Neural crest cell (in vitro differentiated cells): Measurements from ENCODE around the gene GABBR2. TPM values are rescaled to one million over a fixed set of nuclear protein-coding genes. Genes with fewer than 3 reads are reported as not detected.

Source experiments
- DNase-seq: peaks from one replicate; pipeline ENCODE4 v3.0.0; 2021; ENCODE audit warnings: low read depth, mixed read lengths, low spot score
- H3K27ac Mint-ChIP-seq: one replicate; pipeline ENCODE4 v1.8.0; 2021; ENCODE audit warnings: mild to moderate bottlenecking, mixed read lengths; ENCODE audit not compliant: unreplicated experiment
- H3K27me3 Mint-ChIP-seq: 2 replicates; pipeline ENCODE4 v1.8.0; 2021; ENCODE audit warnings: low read depth, mild to moderate bottlenecking, mixed read lengths
- H3K36me3 Mint-ChIP-seq: 2 replicates; pipeline ENCODE4 v1.8.0; 2021; ENCODE audit warnings: low read depth, mild to moderate bottlenecking, mixed read lengths
- H3K4me1 Mint-ChIP-seq: 2 replicates; pipeline ENCODE4 v1.8.0; 2021; ENCODE audit warnings: mixed read lengths
- H3K4me3 Mint-ChIP-seq: one replicate; pipeline ENCODE4 v1.8.0; 2021; ENCODE audit warnings: mild to moderate bottlenecking, mixed read lengths
- H3K9me3 Mint-ChIP-seq: 2 replicates; pipeline ENCODE4 v1.8.0; 2021; ENCODE audit warnings: mixed read lengths
- CTCF ChIP-seq: fragments of 200-600 bp; sonication (generic); conservative IDR thresholded peaks from 2 replicates; pipeline ENCODE4 v1.5.0; 2021; ENCODE audit warnings: antibody characterized with exemption, mild to moderate bottlenecking
- total RNA-seq: library from RNA; stranded (reverse); gene quantifications from 2 replicates; pipeline ENCODE4 v1.2.1, GENCODE V29; 2021

Gene GABBR2
- total RNA-seq, 1 donor from 2014 or later = 0.84 TPM

DNA sequence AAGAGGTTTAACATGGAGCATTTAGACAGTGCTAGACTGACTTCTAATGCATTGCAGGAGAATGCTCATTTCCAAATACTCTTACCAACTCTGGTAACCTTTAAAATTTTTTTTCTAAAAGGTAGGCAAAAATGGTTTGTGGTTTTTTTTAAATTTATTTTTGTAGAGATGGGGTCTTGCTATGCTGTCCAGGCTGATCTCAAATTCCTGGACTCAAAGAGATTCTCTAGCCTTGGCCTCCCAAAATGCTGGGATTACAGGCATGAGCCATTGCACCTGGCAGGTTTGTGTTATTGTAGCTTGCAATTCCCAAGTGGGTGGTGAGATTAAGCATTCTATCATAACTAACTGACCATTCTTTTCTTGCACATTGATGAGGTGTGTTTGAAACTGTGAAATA lies 410.3 kb downstream of the GABBR2 start:
- H3K27ac Mint-ChIP-seq = no peak overlapping the region
- TF ChIP-seq CTCF = no peak
- H3K36me3 Mint-ChIP-seq = no peaks in the 10 kb centered on the region
- peaks cover 11% of the 10 kb centered on the region for H3K27me3 Mint-ChIP-seq
- no peak for DNase-seq
- H3K9me3 Mint-ChIP-seq = no peaks in the 10 kb centered on the region
- H3K4me1 Mint-ChIP-seq = peaks cover 7% of the 10 kb centered on the region
- no peak overlapping the region for H3K4me3 Mint-ChIP-seq

DNA sequence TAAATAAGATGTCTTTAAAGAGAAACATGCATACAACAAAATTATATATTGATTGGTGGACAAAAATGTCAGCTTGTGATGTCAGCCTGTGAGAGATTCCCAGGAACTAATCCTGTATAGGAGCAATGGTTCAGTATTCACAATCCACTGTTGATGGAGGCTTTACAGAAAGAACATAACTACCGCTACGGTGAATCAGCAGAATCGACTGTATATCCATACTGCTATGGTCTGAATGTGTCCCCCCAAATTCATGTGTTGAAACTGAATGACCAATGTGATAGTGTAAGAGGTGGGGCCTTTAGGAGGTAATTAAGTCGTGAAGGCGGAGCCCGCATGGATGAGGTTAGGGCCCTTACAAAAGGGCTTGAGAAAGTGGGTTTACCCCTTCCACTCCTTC lies 412.9 kb downstream of the GABBR2 start:
- Mint-ChIP-seq H3K4me1 (no peaks in the 10 kb centered on the region), H3K36me3 (no peaks in the 10 kb centered on the region), H3K27ac (no peak overlapping the region), H3K9me3 (no peaks in the 10 kb centered on the region), H3K4me3 (no peak overlapping the region), H3K27me3 (peaks cover 32% of the 10 kb centered on the region)
- no peak for DNase-seq
- no peak for TF ChIP-seq CTCF

DNA sequence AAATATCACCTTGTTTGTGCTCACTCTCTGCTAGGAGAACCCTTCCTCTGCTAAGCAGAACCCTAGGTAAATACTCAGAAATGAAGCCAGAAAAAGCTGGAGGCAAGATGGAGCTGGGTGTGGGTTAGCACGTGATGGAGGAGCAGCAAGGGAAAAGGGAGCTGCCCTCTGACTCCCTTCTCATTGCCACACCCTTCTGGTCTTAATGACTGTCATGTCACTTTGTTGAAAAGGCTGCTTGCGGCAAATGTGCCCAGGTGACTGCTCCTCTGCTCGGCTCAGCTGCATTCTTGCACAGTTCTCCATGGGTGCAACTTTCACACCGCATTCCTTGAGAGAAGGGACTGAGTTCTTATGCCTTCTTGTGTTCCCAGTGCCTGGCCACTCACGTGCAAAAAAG lies 416.9 kb downstream of the GABBR2 start:
- Mint-ChIP-seq H3K9me3 (no peaks in the 10 kb centered on the region), H3K36me3 (no peaks in the 10 kb centered on the region), H3K27ac (no peak overlapping the region), H3K4me3 (no peak overlapping the region), H3K27me3 (peaks cover 39% of the 10 kb centered on the region), H3K4me1 (peaks cover 27% of the 10 kb centered on the region)
- DNase-seq = no peak
- no peak for TF ChIP-seq CTCF

DNA sequence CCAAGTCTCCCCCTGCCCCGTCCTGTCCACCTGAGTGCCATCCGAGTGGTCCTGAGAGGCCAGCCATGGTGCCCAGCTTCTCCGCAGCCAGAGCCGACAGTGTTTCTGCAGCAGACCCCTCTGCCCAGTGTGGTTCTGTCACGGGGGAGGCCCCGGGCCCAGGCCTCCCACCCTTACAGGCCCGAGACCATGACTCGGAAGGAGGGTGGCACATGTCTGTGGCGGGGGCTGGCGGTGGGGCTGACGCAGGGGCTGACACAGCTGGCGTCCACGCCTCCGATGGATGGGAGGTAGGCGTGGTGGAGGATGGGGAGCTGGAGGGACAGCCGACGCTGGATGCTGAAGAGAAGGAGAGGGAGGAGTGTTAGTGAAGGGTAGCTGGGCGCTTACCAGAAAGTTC lies 418.3 kb downstream of the GABBR2 start:
- peaks cover 39% of the 10 kb centered on the region for H3K27me3 Mint-ChIP-seq

GRCh38 chr9:98289614-98290201 lies 419.0 kb downstream of the GABBR2 start:
- H3K27ac Mint-ChIP-seq = no peak overlapping the region
- H3K27me3 Mint-ChIP-seq = peaks cover 37% of the 10 kb centered on the region
- no peak overlapping the region for H3K4me3 Mint-ChIP-seq
- H3K4me1 Mint-ChIP-seq = peaks cover 27% of the 10 kb centered on the region
- peak; percentile 15 for DNase-seq
- H3K36me3 Mint-ChIP-seq = no peaks in the 10 kb centered on the region
- no peak for TF ChIP-seq CTCF
- H3K9me3 Mint-ChIP-seq = no peaks in the 10 kb centered on the region

More for the DNA sequence above, 418.3 kb downstream of the GABBR2 start:
- H3K27ac Mint-ChIP-seq = no peak overlapping the region
- H3K36me3 Mint-ChIP-seq = no peaks in the 10 kb centered on the region
- TF ChIP-seq CTCF = no peak
- no peaks in the 10 kb centered on the region for H3K9me3 Mint-ChIP-seq
- DNase-seq = no peak
- no peak overlapping the region for H3K4me3 Mint-ChIP-seq
- H3K4me1 Mint-ChIP-seq = peaks cover 27% of the 10 kb centered on the region

DNA sequence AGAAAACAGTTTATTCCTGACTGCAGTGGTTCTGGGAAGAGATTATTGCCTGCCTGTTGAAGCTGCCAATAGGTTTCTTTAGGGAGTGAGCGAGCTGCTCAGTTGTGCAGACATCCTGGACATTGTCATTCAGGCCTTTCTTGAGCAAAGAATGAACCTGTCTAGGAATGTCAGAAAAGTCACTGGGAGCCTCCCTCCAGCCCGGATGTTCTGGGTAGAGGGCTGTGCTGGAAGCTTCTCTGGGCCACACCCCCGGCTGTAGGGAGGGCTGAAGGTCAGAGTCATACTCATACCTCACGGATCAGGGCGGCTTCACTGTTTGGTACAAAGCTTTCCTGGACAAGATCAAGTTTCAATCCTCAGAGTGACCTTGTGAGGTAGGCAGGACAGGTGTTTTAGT lies 419.9 kb downstream of the GABBR2 start:
- Mint-ChIP-seq H3K4me1 (peaks cover 27% of the 10 kb centered on the region), H3K27ac (peak overlapping the region; percentile 28), H3K4me3 (peak overlapping the region; percentile 22), H3K36me3 (no peaks in the 10 kb centered on the region), H3K27me3 (peaks cover 32% of the 10 kb centered on the region), H3K9me3 (no peaks in the 10 kb centered on the region)
- DNase-seq = no peak
- no peak for TF ChIP-seq CTCF
